ENCODE results near the gene RBMS2. TPM values are rescaled to one million over a fixed set of nuclear protein-coding genes. Genes with fewer than 3 reads are reported as not detected.

The RBMS2 gene
- total and polyA plus RNA-seq, 4 experiments from 2014 or later, result 0.39 to 2.0 (median 1.5) TPM

DNA sequence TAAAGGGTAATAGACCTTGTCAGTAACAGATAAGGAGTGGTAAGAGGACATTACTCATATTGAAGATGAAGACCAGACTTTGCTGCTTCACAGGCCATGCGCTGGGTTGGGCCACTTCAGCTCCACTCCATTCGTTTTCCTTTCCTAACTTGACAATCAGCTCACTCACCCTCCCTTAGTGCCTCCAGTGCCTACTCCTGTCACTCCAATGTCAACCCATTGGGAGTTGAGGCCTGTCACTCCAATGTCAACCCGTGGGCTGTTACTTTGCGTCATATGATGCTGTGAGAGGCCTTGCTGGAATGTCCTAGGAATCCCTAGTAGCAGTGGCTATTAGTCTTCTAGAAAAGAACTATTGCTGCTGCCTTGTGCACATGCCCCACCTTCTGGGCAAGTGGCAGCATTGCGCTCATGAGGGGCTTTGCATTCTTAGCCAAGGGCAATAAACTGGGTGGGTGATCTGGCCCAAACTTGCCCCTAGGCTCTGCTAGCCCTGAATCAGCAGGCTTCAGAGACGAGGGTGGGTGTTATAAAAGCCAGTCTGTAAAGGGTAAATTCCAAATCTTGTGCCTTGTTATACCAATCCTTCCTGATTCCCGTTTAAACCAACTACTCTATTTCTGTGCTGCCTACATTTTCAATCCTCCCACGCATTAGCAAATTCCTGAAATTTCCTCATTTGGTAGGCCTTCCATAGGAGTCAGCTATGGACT, 72.4 kb downstream of the RBMS2 start:
- POLR2A ChIA-PET (ENCODE audit: partially characterized antibody), result interaction anchor here (1.2 kb wide), 1 partner anchor 42 kb away, joined by 4 read pairs; no protein-coding TSS in a partner anchor
- intact Hi-C loops (cut with micrococcal nuclease), result loop anchor here (1.0 kb wide), 1 partner anchor 81 kb away; no protein-coding TSS in a partner anchor
- peak overlapping the region in 3 of 7 donors; percentile 2 to 77 (median 49) for H3K27ac Mint-ChIP-seq

DNA sequence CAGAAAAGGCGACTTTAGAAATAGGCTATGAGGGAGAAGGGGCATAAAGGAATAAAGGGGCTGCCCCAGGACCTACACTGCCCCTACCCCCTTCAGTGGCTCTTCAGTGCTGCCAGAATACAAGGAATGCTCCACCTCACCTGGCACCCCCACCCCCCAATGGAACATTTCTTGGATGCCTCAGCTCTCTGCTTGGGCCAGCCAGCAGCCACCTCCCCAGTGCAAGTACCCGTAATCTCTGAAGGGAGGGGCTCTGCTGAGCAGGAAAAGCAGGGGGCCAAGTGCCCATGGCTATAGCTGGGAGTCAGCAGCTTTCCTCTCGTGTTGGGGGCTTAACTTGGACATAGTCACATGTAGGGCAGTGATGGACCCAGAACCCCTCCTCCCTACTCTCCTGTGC, 75.2 kb downstream of the RBMS2 start:
- Histone ChIP-seq H3K36me3 (ENCODE audit: insufficient read depth, low read length) (peaks cover 43% of the 10 kb centered on the region), H3K9me3 (ENCODE audit: control insufficient read depth in 1 of 2, low read length in 2 of 2) (no peaks in the 10 kb centered on the region), H3K27ac (ENCODE audit: low read depth, low read length) (no peak overlapping the region), H3K27me3 (ENCODE audit: insufficient read depth, low read length) (no peaks in the 10 kb centered on the region), H3K4me1 (ENCODE audit: insufficient read depth, low read length) (no peaks in the 10 kb centered on the region), H3K4me3 (ENCODE audit: low read length in 2 of 2) (no peak overlapping the region)
- H3K36me3 Mint-ChIP-seq, result peaks cover 48 to 55% of the 10 kb centered on the region in 2 donors
- peak overlapping the region in 1 of 7 donors; percentile 42 for H3K27ac Mint-ChIP-seq
- ChIA-PET CTCF (ENCODE audit: partially characterized antibody) (no interaction called here), POLR2A (ENCODE audit: partially characterized antibody) (interaction anchor here (1.1 kb wide), 1 partner anchor 40 kb away, joined by 3 read pairs; no protein-coding TSS in a partner anchor)
- intact Hi-C loops (cut with micrococcal nuclease), result no loop called here
- H3K9me3 Mint-ChIP-seq, result no peaks in the 10 kb centered on the region
- peaks cover 0 to 4% (median 2%) of the 10 kb centered on the region in 4 donors for H3K4me1 Mint-ChIP-seq
- no peaks in the 10 kb centered on the region for H3K27me3 Mint-ChIP-seq
- DNase-seq, result no peak
- no peak overlapping the region for H3K4me3 Mint-ChIP-seq

More for the DNA sequence above, 72.4 kb downstream of the RBMS2 start:
- Histone ChIP-seq H3K4me3 (ENCODE audit: low read length in 2 of 2) (no peak overlapping the region), H3K36me3 (ENCODE audit: insufficient read depth, low read length) (peaks cover 16% of the 10 kb centered on the region), H3K4me1 (ENCODE audit: insufficient read depth, low read length) (no peaks in the 10 kb centered on the region), H3K9me3 (ENCODE audit: control insufficient read depth in 1 of 2, low read length in 2 of 2) (no peaks in the 10 kb centered on the region), H3K27me3 (ENCODE audit: insufficient read depth, low read length) (no peaks in the 10 kb centered on the region), H3K27ac (ENCODE audit: low read depth, low read length) (no peak overlapping the region)
- CTCF ChIA-PET (ENCODE audit: partially characterized antibody), result interaction anchor here (0.6 to 7.3 kb wide), 13 partner anchors 11 to 126 kb away, joined by 3 to 30 read pairs (median 3); no protein-coding TSS in a partner anchor
- Mint-ChIP-seq H3K9me3 (no peaks in the 10 kb centered on the region), H3K4me1 (peaks cover 0 to 4% (median 2%) of the 10 kb centered on the region in 4 donors), H3K27me3 (no peaks in the 10 kb centered on the region), H3K4me3 (no peak overlapping the region), H3K36me3 (peaks cover 22 to 27% of the 10 kb centered on the region in 2 donors)
- DNase-seq, result peak; percentile 44 to 71 (median 53)

GRCh38 chr12:56599041-56599440, 77.4 kb downstream of the RBMS2 start:
- Mint-ChIP-seq H3K4me3 (no peak overlapping the region), H3K27me3 (no peaks in the 10 kb centered on the region), H3K9me3 (no peaks in the 10 kb centered on the region), H3K27ac (no peak overlapping the region), H3K4me1 (peaks cover 0 to 4% (median 1%) of the 10 kb centered on the region in 4 donors), H3K36me3 (peaks cover 63 to 76% of the 10 kb centered on the region in 2 donors)
- H3K27ac ChIP-seq (ENCODE audit: low read depth, low read length), result no peak overlapping the region
- peaks cover 65% of the 10 kb centered on the region for H3K36me3 ChIP-seq (ENCODE audit: insufficient read depth, low read length)
- no peak overlapping the region for H3K4me3 ChIP-seq (ENCODE audit: low read length in 2 of 2)
- H3K9me3 ChIP-seq (ENCODE audit: control insufficient read depth in 1 of 2, low read length in 2 of 2), result no peaks in the 10 kb centered on the region
- DNase-seq, result no peak
- no peaks in the 10 kb centered on the region for H3K4me1 ChIP-seq (ENCODE audit: insufficient read depth, low read length)
- ChIA-PET CTCF (ENCODE audit: partially characterized antibody) (no interaction called here), POLR2A (ENCODE audit: partially characterized antibody) (interaction anchor here (0.7 kb wide), 1 partner anchor 38 kb away, joined by 3 read pairs; no protein-coding TSS in a partner anchor)
- no peaks in the 10 kb centered on the region for H3K27me3 ChIP-seq (ENCODE audit: insufficient read depth, low read length)
- intact Hi-C loops (cut with micrococcal nuclease), result no loop called here

DNA sequence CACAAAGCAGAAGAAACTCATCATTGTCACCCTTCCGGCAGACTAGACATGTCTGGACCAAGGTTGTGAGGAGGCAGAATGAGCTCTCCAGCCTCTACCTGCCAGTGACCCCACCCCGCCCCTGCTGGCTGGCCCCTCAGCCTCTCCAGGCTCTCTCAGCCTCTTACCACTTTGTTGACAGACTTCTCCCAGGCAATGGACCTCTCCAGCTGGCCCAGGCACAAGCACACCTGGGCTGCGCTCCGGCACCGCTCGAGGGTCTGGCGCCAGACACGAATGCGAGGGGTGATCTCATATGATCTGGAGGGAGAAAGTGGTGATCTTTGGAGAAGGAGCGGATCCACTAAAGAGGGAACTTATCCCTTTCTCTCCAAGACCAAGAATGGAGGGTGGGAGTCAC, 78.2 kb downstream of the RBMS2 start:
- POLR2A ChIA-PET (ENCODE audit: partially characterized antibody), result interaction anchor here (0.7 kb wide), 1 partner anchor 37 kb away, joined by 3 read pairs; no protein-coding TSS in a partner anchor
- H3K4me1 Mint-ChIP-seq, result no peaks in the 10 kb centered on the region
- intact Hi-C loops (cut with micrococcal nuclease), result loop anchor here (2.0 kb wide), 1 partner anchor 387 kb away; no protein-coding TSS in a partner anchor

DNA sequence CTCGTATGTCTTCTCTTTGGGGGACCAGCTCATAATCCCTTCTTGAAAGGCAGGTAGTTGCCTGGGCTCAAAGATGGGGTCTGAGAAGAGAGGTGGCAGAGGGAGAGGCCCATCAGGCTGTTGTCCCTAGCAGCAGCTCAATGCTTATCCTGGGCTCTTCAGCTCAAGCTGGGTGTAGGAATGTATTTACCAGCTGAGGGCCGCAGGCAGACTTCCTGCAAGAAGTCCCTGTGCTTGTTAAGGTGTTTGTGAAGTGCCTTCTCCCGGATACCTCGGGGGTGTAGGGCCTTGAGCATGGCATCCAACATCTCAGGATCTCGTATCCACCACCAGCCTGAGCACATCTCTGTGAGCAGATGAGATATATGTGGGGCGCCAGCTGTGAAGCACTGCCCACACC, 79.1 kb downstream of the RBMS2 start:
- no peaks in the 10 kb centered on the region for H3K9me3 Mint-ChIP-seq
- no peak overlapping the region for H3K27ac ChIP-seq (ENCODE audit: low read depth, low read length)
- no peaks in the 10 kb centered on the region for H3K4me1 ChIP-seq (ENCODE audit: insufficient read depth, low read length)
- H3K36me3 Mint-ChIP-seq, result peaks cover 76 to 88% of the 10 kb centered on the region in 2 donors
- H3K27me3 ChIP-seq (ENCODE audit: insufficient read depth, low read length), result no peaks in the 10 kb centered on the region
- no peaks in the 10 kb centered on the region for H3K4me1 Mint-ChIP-seq
- CTCF ChIA-PET (ENCODE audit: partially characterized antibody), result interaction anchor here (0.9 to 4.2 kb wide), 4 partner anchors 9 to 35 kb away, joined by 4 to 38 read pairs (median 10); no protein-coding TSS in a partner anchor
- no peak overlapping the region for H3K4me3 Mint-ChIP-seq
- intact Hi-C loops (cut with micrococcal nuclease), result loop anchor here (1.0 to 2.0 kb wide), 2 partner anchors 36 to 386 kb away; no protein-coding TSS in a partner anchor
- no peaks in the 10 kb centered on the region for H3K9me3 ChIP-seq (ENCODE audit: control insufficient read depth in 1 of 2, low read length in 2 of 2)
- no peaks in the 10 kb centered on the region for H3K27me3 Mint-ChIP-seq
- peak overlapping the region in 2 of 7 donors; percentile 32 to 66 for H3K27ac Mint-ChIP-seq
- peaks cover 83% of the 10 kb centered on the region for H3K36me3 ChIP-seq (ENCODE audit: insufficient read depth, low read length)
- no peak overlapping the region for H3K4me3 ChIP-seq (ENCODE audit: low read length in 2 of 2)
- POLR2A ChIA-PET (ENCODE audit: partially characterized antibody), result interaction anchor here (1.0 to 1.9 kb wide), 3 partner anchors 10 to 36 kb away, joined by 4 to 6 read pairs (median 4); no protein-coding TSS in a partner anchor
- no peak for DNase-seq

More for the DNA sequence above, 78.2 kb downstream of the RBMS2 start:
- no peak overlapping the region for H3K4me3 Mint-ChIP-seq
- Histone ChIP-seq H3K9me3 (ENCODE audit: control insufficient read depth in 1 of 2, low read length in 2 of 2) (no peaks in the 10 kb centered on the region), H3K4me1 (ENCODE audit: insufficient read depth, low read length) (no peaks in the 10 kb centered on the region), H3K36me3 (ENCODE audit: insufficient read depth, low read length) (peaks cover 73% of the 10 kb centered on the region), H3K27ac (ENCODE audit: low read depth, low read length) (no peak overlapping the region), H3K27me3 (ENCODE audit: insufficient read depth, low read length) (no peaks in the 10 kb centered on the region), H3K4me3 (ENCODE audit: low read length in 2 of 2) (no peak overlapping the region)
- no peak overlapping the region for H3K27ac Mint-ChIP-seq
- H3K27me3 Mint-ChIP-seq, result no peaks in the 10 kb centered on the region
- H3K9me3 Mint-ChIP-seq, result no peaks in the 10 kb centered on the region
- H3K36me3 Mint-ChIP-seq, result peaks cover 71 to 81% of the 10 kb centered on the region in 2 donors
- DNase-seq, result no peak
- CTCF ChIA-PET (ENCODE audit: partially characterized antibody), result interaction anchor here (4.2 kb wide), 1 partner anchor 36 kb away, joined by 38 read pairs; no protein-coding TSS in a partner anchor

- intact Hi-C loops (cut with micrococcal nuclease), result loop anchor here (1.0 to 2.0 kb wide), 2 partner anchors 35 to 385 kb away; no protein-coding TSS in a partner anchor
- Histone ChIP-seq H3K4me1 (ENCODE audit: insufficient read depth, low read length) (no peaks in the 10 kb centered on the region), H3K9me3 (ENCODE audit: control insufficient read depth in 1 of 2, low read length in 2 of 2) (no peaks in the 10 kb centered on the region), H3K36me3 (ENCODE audit: insufficient read depth, low read length) (peaks cover 90% of the 10 kb centered on the region), H3K4me3 (ENCODE audit: low read length in 2 of 2) (no peak overlapping the region), H3K27ac (ENCODE audit: low read depth, low read length) (no peak overlapping the region), H3K27me3 (ENCODE audit: insufficient read depth, low read length) (no peaks in the 10 kb centered on the region)
- POLR2A ChIA-PET (ENCODE audit: partially characterized antibody), result interaction anchor here (1.6 to 1.9 kb wide), 3 partner anchors 10 to 35 kb away, joined by 4 to 8 read pairs (median 6); partner anchors contain the start of gene BAZ2A
- H3K27me3 Mint-ChIP-seq, result no peaks in the 10 kb centered on the region
- CTCF ChIA-PET (ENCODE audit: partially characterized antibody), result interaction anchor here (0.9 to 4.2 kb wide), 7 partner anchors 10 to 34 kb away, joined by 3 to 38 read pairs (median 5); no protein-coding TSS in a partner anchor
- H3K27ac Mint-ChIP-seq, result peak overlapping the region in 1 of 7 donors; percentile 62
- peak in 2 of 5 donors; percentile 16 to 24 for DNase-seq
- H3K9me3 Mint-ChIP-seq, result no peaks in the 10 kb centered on the region
- H3K36me3 Mint-ChIP-seq, result peaks cover 79 to 91% of the 10 kb centered on the region in 2 donors
- no peak overlapping the region for H3K4me3 Mint-ChIP-seq
- H3K4me1 Mint-ChIP-seq, result no peaks in the 10 kb centered on the region
Measured at GRCh38 chr12:56601503-56601902, 79.9 kb downstream of the RBMS2 start.

DNA sequence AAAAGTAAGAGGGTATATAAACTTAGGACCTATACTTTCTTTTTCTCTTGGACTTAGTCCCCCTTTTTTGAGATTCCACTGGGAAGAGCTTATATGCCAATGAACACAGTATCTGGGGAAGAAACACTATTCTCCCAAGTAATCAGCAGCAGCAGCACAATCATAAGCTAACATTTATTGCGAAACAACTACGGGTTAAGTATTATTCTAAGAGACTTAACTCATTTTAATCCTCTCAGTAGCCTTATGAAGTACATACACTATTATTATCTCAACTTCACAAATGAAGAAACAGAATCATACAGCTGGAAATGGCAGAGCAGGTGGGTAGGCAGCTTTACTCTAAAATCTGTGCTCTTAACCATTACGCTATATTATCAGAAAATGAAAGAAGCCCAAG, 80.6 kb downstream of the RBMS2 start:
- Histone ChIP-seq H3K4me1 (ENCODE audit: insufficient read depth, low read length) (no peaks in the 10 kb centered on the region), H3K27me3 (ENCODE audit: insufficient read depth, low read length) (no peaks in the 10 kb centered on the region), H3K4me3 (ENCODE audit: low read length in 2 of 2) (no peak overlapping the region), H3K36me3 (ENCODE audit: insufficient read depth, low read length) (peaks cover 92% of the 10 kb centered on the region), H3K9me3 (ENCODE audit: control insufficient read depth in 1 of 2, low read length in 2 of 2) (no peaks in the 10 kb centered on the region), H3K27ac (ENCODE audit: low read depth, low read length) (no peak overlapping the region)
- Mint-ChIP-seq H3K36me3 (peaks cover 79 to 92% of the 10 kb centered on the region in 2 donors), H3K4me1 (no peaks in the 10 kb centered on the region), H3K9me3 (no peaks in the 10 kb centered on the region), H3K27me3 (no peaks in the 10 kb centered on the region), H3K27ac (no peak overlapping the region), H3K4me3 (no peak overlapping the region)
- DNase-seq, result no peak
- CTCF ChIA-PET (ENCODE audit: partially characterized antibody), result interaction anchor here (0.9 to 4.2 kb wide), 7 partner anchors 11 to 33 kb away, joined by 3 to 38 read pairs (median 5); no protein-coding TSS in a partner anchor
- intact Hi-C loops (cut with micrococcal nuclease), result no loop called here
- POLR2A ChIA-PET (ENCODE audit: partially characterized antibody), result interaction anchor here (1.6 to 1.9 kb wide), 3 partner anchors 9 to 34 kb away, joined by 4 to 8 read pairs (median 6); partner anchors contain the start of gene BAZ2A
